Measurements from ENCODE around the gene TAGLN.

TAGLN gene

DNA sequence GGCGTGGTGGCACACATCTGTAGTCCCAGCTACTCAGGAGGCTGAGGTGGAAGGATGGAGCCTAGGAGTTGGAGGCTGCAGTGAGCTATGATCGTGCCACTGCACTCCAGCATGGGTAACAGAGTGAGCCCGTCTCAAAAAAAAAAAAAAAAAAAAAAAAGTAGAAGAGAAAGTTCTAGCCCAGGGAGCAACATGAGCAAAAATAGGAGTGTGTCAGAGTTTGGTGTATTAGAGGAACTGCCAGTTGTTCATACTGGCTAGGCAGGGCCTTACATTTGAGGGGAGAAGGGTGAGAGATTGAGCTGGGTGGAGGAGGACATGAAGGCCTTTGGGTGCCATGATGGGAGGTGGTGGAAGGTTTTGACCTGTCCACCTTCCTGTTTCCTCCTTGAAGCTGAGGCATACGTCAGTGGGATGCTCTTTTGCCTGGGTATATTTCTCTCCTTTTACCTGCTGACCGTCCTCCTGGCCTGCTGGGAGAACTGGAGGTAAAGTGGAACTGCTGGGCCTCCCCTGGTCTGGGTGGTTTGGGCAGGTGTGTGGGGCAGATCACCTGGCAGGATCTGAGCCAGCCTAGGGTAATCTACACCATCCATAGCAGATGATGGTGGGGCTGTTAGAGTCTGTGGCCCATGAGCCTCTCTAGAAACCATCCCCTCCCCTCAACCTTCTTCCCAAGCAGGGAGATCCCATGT lies 13.3 kb upstream of the TAGLN start:
- H3K36me3 ChIP-seq (ENCODE audit: low read depth), result peaks cover 8% of the 10 kb centered on the region

GRCh38 chr11:117186431-117186761 lies 12.8 kb upstream of the TAGLN start:
- ATAC-seq (ENCODE audit: low read depth) (no peak), DNase-seq (ENCODE audit: low spot score) (peak; percentile 30)
- Histone ChIP-seq H3K4me3 (ENCODE audit: severe bottlenecking) (no peak overlapping the region), H3K9me3 (ENCODE audit: severe bottlenecking) (no peaks in the 10 kb centered on the region), H3K4me1 (ENCODE audit: insufficient read depth, poor library complexity, severe bottlenecking) (no peaks in the 10 kb centered on the region), H3K36me3 (ENCODE audit: low read depth) (peaks cover 8% of the 10 kb centered on the region), H3K27ac (ENCODE audit: poor library complexity, severe bottlenecking) (no peak overlapping the region), H3K27me3 (ENCODE audit: insufficient read depth, poor library complexity, severe bottlenecking) (no peaks in the 10 kb centered on the region)
- TF ChIP-seq CTCF (IDR thresholded peaks at IDR 0.05; ENCODE audit: poor library complexity, severe bottlenecking), result no peak

More for the DNA sequence above, 13.3 kb upstream of the TAGLN start:
- H3K4me3 ChIP-seq (ENCODE audit: severe bottlenecking), result no peak overlapping the region
- H3K4me1 ChIP-seq (ENCODE audit: insufficient read depth, poor library complexity, severe bottlenecking), result no peaks in the 10 kb centered on the region
- DNase-seq (ENCODE audit: low spot score), result peak; percentile 29
- no peaks in the 10 kb centered on the region for H3K9me3 ChIP-seq (ENCODE audit: severe bottlenecking)
- ATAC-seq (ENCODE audit: low read depth), result no peak
- no peak for TF ChIP-seq CTCF (IDR thresholded peaks at IDR 0.05; ENCODE audit: poor library complexity, severe bottlenecking)
- no peaks in the 10 kb centered on the region for H3K27me3 ChIP-seq (ENCODE audit: insufficient read depth, poor library complexity, severe bottlenecking)
- H3K27ac ChIP-seq (ENCODE audit: poor library complexity, severe bottlenecking), result no peak overlapping the region

DNA sequence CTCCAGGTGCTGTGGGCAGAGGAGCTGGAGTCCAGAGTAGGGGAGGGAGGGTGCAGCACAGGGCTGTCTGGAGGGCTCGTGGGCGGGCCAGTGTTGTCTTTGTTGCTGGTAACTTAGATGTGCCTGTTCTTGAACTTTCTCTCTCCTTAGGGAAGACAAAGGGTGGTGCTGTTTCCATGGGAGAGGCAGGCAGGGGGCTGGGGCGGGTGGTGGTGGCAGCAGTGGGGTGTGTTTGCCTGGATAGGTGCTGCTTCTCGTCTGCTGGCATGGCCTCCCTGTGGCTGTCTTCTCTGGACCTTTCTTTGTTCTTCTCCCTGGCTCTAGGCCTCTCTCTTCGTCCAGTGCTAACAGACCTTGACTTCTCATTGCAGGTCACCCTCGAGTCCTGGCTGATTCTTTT lies 12.2 kb upstream of the TAGLN start:
- no peak for TF ChIP-seq CTCF (IDR thresholded peaks at IDR 0.05; ENCODE audit: poor library complexity, severe bottlenecking)
- ATAC-seq (ENCODE audit: low read depth), result no peak
- Histone ChIP-seq H3K4me1 (ENCODE audit: insufficient read depth, poor library complexity, severe bottlenecking) (no peaks in the 10 kb centered on the region), H3K27ac (ENCODE audit: poor library complexity, severe bottlenecking) (no peak overlapping the region), H3K9me3 (ENCODE audit: severe bottlenecking) (no peaks in the 10 kb centered on the region), H3K36me3 (ENCODE audit: low read depth) (peaks cover 8% of the 10 kb centered on the region), H3K27me3 (ENCODE audit: insufficient read depth, poor library complexity, severe bottlenecking) (no peaks in the 10 kb centered on the region), H3K4me3 (ENCODE audit: severe bottlenecking) (no peak overlapping the region)
- peak; percentile 34 for DNase-seq (ENCODE audit: low spot score)

GRCh38 chr11:117187428-117187798 lies 11.8 kb upstream of the TAGLN start:
- ATAC-seq (ENCODE audit: low read depth) (no peak), DNase-seq (ENCODE audit: low spot score) (peak; percentile 44)
- Histone ChIP-seq H3K9me3 (ENCODE audit: severe bottlenecking) (no peaks in the 10 kb centered on the region), H3K36me3 (ENCODE audit: low read depth) (peaks cover 8% of the 10 kb centered on the region), H3K27ac (ENCODE audit: poor library complexity, severe bottlenecking) (no peak overlapping the region), H3K27me3 (ENCODE audit: insufficient read depth, poor library complexity, severe bottlenecking) (no peaks in the 10 kb centered on the region), H3K4me3 (ENCODE audit: severe bottlenecking) (no peak overlapping the region), H3K4me1 (ENCODE audit: insufficient read depth, poor library complexity, severe bottlenecking) (no peaks in the 10 kb centered on the region)
- TF ChIP-seq CTCF (IDR thresholded peaks at IDR 0.05; ENCODE audit: poor library complexity, severe bottlenecking), result no peak

DNA sequence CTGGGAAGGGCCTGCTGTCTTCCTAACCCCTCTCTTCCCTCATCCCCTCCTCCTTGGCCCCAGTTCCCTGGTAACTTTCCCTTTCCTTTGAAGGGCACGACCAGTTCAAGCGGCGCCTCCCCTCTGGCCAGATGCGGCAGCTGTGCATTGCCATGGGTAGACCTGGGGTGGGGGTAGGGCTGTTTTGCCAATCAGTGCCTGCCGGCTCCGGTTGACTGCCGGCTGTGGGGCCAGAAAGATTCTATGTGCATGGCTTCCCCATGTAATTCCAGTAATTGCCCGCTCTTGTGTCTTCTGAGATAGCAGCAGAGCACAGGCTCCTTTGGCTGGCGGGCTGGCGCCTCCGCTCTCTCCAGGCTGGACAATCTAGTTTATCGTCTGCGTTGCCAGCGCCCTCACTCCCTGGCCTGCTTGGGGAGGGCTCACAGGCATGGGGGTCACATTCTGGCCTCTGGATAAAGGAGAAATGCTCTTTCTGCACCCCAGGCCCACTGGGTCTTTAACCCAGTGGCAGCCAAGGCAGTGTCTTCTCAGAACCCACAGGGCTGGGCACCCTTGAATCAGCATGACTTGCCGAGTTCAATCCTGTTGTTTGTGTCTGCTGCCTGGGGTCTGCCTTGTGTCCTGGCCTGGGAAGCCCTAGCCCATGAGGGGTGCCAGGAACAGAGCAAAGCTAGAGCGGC lies 11.2 kb upstream of the TAGLN start:
- H3K4me1 ChIP-seq (ENCODE audit: insufficient read depth, poor library complexity, severe bottlenecking), result no peaks in the 10 kb centered on the region
- no peaks in the 10 kb centered on the region for H3K27me3 ChIP-seq (ENCODE audit: insufficient read depth, poor library complexity, severe bottlenecking)
- DNase-seq (ENCODE audit: low spot score), result peak; percentile 23
- ATAC-seq (ENCODE audit: low read depth), result no peak
- H3K36me3 ChIP-seq (ENCODE audit: low read depth), result peaks cover 8% of the 10 kb centered on the region
- no peak for TF ChIP-seq CTCF (IDR thresholded peaks at IDR 0.05; ENCODE audit: poor library complexity, severe bottlenecking)
- no peak overlapping the region for H3K27ac ChIP-seq (ENCODE audit: poor library complexity, severe bottlenecking)
- no peaks in the 10 kb centered on the region for H3K9me3 ChIP-seq (ENCODE audit: severe bottlenecking)
- H3K4me3 ChIP-seq (ENCODE audit: severe bottlenecking), result no peak overlapping the region

Data from RWPE2 (cell line).